H1 (cell line): ENCODE results near the gene MYH13. TPM values are rescaled to one million over a fixed set of nuclear protein-coding genes. Genes with fewer than 3 reads are reported as not detected.

Source experiments
- HDAC6 ChIP-seq: IDR thresholded peaks from one replicate; pipeline ENCODE4 v1.7.1; 2012; ENCODE audit warnings: low read depth, mild to moderate bottlenecking, inconsistent platforms, low read length, moderate library complexity
- JUND ChIP-seq: IDR thresholded peaks from 2 replicates; pipeline ENCODE4 v1.6.1; 2011; ENCODE audit warnings: mild to moderate bottlenecking, improper control_type of control experiment, low read length
- NRF1 ChIP-seq: IDR thresholded peaks from 2 replicates; pipeline ENCODE4 v1.6.1; 2011; ENCODE audit warnings: mild to moderate bottlenecking, low read depth, low read length, improper control_type of control experiment
- SP2 ChIP-seq: IDR thresholded peaks from 2 replicates; pipeline ENCODE4 v1.6.1; 2012; ENCODE audit warnings: mild to moderate bottlenecking, low read length, inconsistent platforms
- TCF12 ChIP-seq: IDR thresholded peaks from 2 replicates; pipeline ENCODE4 v1.6.1; 2011; ENCODE audit warnings: low read depth, mild to moderate bottlenecking, low read length
- polyA plus RNA-seq, 7 experiments: library from polyadenylated mRNA; depleted of rRNA in 3 of 7; stranded (reverse) in 5 of 7; unstranded in 2 of 7; fragments of >200 nt in 5 of 7; fragments of 200-250 nt in 2 of 7; gene quantifications; 1 replicate in 5 of 7; 2 replicates in 1 of 7; 4 replicates in 1 of 7; pipeline versions ENCODE4 v1.2.1 to v1.2.3, GENCODE V29; 2011 to 2013; ENCODE audit warnings: missing spikeins in 2 of 7, mixed read lengths in 2 of 7
- total RNA-seq: library from RNA; stranded (reverse); fragmentation: NEBNext Ultra II Directional; extraction: Animal tissue kit (Norgen Biotek cat#: 25700); gene quantifications from 2 replicates; pipeline ENCODE4 v1.2.1, GENCODE V29; 2021
- TF ChIP-seq, protein P1 (sequence below): IDR thresholded peaks from 2 replicates; pipeline ENCODE4 v1.6.1; 2011; ENCODE audit warnings: low read length, improper control_type of control experiment
- TF ChIP-seq, protein P2 (sequence below): IDR thresholded peaks from 2 replicates; pipeline ENCODE4 v1.6.1; 2012; ENCODE audit warnings: low read length, inconsistent platforms

The MYH13 gene
- total and polyA plus RNA-seq, 2 of the 8 experiments (the other 6 are each of a cell fraction or from before 2014, with no cell fraction given): not detected

DNA sequence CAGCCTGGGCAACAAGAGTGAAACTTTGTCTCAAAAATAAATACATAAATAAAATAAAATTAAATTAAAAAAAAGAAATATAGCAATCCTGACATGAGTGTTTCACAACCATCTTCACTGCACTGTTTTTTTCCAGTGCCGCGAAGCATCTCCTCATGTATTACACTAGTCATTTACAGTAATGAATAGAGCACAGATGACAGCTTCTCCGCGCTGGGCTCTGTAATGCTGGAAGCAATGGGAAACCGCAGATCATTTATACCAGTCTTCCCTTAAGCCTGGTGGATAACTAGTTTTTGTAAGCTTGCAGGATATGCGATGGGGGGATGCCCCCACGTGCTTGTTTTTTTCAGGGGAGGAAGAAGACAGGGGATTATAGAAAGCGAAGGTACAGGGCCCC lies 86.9 kb downstream of the MYH13 start (continued):
- TF ChIP-seq, protein P1, sequence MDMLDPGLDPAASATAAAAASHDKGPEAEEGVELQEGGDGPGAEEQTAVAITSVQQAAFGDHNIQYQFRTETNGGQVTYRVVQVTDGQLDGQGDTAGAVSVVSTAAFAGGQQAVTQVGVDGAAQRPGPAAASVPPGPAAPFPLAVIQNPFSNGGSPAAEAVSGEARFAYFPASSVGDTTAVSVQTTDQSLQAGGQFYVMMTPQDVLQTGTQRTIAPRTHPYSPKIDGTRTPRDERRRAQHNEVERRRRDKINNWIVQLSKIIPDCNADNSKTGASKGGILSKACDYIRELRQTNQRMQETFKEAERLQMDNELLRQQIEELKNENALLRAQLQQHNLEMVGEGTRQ: no peak
- no peak for TF ChIP-seq JUND
- TF ChIP-seq NRF1: no peak
- no peak for TF ChIP-seq HDAC6
- TF ChIP-seq SP2: no peak
- TF ChIP-seq TCF12: no peak
- TF ChIP-seq, protein P2, sequence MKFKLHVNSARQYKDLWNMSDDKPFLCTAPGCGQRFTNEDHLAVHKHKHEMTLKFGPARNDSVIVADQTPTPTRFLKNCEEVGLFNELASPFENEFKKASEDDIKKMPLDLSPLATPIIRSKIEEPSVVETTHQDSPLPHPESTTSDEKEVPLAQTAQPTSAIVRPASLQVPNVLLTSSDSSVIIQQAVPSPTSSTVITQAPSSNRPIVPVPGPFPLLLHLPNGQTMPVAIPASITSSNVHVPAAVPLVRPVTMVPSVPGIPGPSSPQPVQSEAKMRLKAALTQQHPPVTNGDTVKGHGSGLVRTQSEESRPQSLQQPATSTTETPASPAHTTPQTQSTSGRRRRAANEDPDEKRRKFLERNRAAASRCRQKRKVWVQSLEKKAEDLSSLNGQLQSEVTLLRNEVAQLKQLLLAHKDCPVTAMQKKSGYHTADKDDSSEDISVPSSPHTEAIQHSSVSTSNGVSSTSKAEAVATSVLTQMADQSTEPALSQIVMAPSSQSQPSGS: no peak
